ENCODE results near the gene IREB2.

DNA sequence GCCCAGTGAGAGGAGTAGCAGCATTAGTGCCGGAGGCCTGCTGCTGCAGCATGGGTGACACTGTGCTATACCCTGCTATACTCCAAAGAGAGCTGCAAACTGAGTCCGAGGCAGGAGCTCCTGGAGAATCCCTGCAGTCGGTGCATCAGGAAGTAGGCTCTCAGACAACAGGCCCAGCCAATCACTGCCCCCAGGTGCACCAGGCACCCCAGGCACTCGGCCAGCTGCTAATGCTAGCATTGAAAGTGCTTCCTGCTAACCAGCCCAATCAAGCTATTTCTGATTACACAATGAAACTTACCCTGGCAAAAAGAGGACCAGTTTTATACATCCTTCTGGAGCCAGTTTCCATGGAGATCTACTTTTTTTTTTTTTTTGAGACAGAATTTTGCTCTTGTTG lies 45.6 kb upstream of the IREB2 start:
- TF ChIP-seq, protein P1, sequence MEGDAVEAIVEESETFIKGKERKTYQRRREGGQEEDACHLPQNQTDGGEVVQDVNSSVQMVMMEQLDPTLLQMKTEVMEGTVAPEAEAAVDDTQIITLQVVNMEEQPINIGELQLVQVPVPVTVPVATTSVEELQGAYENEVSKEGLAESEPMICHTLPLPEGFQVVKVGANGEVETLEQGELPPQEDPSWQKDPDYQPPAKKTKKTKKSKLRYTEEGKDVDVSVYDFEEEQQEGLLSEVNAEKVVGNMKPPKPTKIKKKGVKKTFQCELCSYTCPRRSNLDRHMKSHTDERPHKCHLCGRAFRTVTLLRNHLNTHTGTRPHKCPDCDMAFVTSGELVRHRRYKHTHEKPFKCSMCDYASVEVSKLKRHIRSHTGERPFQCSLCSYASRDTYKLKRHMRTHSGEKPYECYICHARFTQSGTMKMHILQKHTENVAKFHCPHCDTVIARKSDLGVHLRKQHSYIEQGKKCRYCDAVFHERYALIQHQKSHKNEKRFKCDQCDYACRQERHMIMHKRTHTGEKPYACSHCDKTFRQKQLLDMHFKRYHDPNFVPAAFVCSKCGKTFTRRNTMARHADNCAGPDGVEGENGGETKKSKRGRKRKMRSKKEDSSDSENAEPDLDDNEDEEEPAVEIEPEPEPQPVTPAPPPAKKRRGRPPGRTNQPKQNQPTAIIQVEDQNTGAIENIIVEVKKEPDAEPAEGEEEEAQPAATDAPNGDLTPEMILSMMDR (IDR thresholded peaks at IDR 0.05; ENCODE audit: low read depth, low read length), result no peak
- TF ChIP-seq EZH2phosphoT487 (IDR thresholded peaks at IDR 0.05; ENCODE audit: low read depth), result no peak
